Muscle of leg (tissue), 11 donors: ENCODE data around the gene CDK14. TPM values are rescaled to one million over a fixed set of nuclear protein-coding genes. Genes with fewer than 3 reads are reported as not detected.

Experiments
- DNase-seq: peaks from one replicate; pipeline ENCODE4 v3.0.0; 2013
- H3K27ac ChIP-seq: one replicate; pipeline ENCODE4 v1.5.1; 2013; ENCODE audit warnings: mild to moderate bottlenecking, low read length, control low read depth
- H3K27me3 ChIP-seq: one replicate; pipeline ENCODE4 v1.6.1; 2013; ENCODE audit warnings: low read length; ENCODE audit not compliant: control insufficient read depth, insufficient read depth
- H3K36me3 ChIP-seq: one replicate; pipeline ENCODE4 v1.6.1; 2013; ENCODE audit warnings: low read length; ENCODE audit not compliant: control insufficient read depth, insufficient read depth
- H3K4me1 ChIP-seq: one replicate; pipeline ENCODE4 v1.6.1; 2013; ENCODE audit warnings: low read length; ENCODE audit not compliant: control insufficient read depth, insufficient read depth
- H3K4me3 ChIP-seq: one replicate; pipeline ENCODE4 v1.5.1; 2013; ENCODE audit warnings: low read length, control low read depth
- H3K9me3 ChIP-seq: replicated peaks from 2 replicates; pipeline ENCODE4 v1.6.1; 2013; ENCODE audit warnings: low read depth, low read length; ENCODE audit not compliant: control insufficient read depth
- WGBS: methylation state at CpG from one replicate; pipeline ENCODE4 v1.1.5; 2013; ENCODE audit warnings: missing lambda C conversion rate; ENCODE audit not compliant: insufficient coverage; 5-methylcytosine and 5-hydroxymethylcytosine counted together
- polyA plus RNA-seq, 8 donors: library from polyadenylated mRNA; unstranded; fragments of 120-200 nt; gene quantifications; one replicate each; pipeline versions ENCODE4 v1.2.1 to v1.2.3, GENCODE V29; 2013; ENCODE audit warnings: inconsistent platforms in 1 of 8, low replicate concordance in 1 of 8; ENCODE audit not compliant: insufficient read length in 8 of 8, insufficient read depth in 1 of 8
- total RNA-seq: library from RNA; stranded (reverse); fragments of 120-200 nt; gene quantifications from one replicate; pipeline ENCODE4 v1.2.4, GENCODE V29; 2013

The CDK14 gene
- total and polyA plus RNA-seq, 9 donors, result 14.9 to 36.7 (median 21.3) TPM

DNA sequence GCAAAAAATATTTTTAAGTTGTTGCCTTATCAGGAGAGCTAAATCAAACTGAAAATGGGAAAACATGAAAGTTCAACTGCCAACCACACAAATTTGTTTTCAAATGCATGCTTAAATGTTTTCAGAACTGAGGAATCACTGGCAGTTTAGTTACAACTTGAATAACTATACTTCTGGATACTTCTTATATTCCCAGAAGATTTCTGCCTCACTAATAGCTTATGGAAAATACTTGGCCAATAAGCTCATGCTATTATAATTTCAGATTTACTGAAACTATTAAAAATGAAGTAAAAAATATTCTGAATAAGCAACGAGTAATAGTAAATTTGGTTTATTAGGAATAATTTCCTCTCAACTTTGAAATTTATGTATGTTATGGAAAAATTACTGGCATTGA is 222.2 kb downstream of the CDK14 start:
- H3K36me3 ChIP-seq, result no peaks in the 10 kb centered on the region
- DNase-seq, result peak; percentile 61
- H3K27me3 ChIP-seq, result no peaks in the 10 kb centered on the region
- H3K27ac ChIP-seq, result peak overlapping the region; percentile 65
- no peak overlapping the region for H3K4me3 ChIP-seq
- H3K4me1 ChIP-seq, result peaks cover 3% of the 10 kb centered on the region
- no peaks in the 10 kb centered on the region for H3K9me3 ChIP-seq
- no CpG with 5 or more reads among the region's 1 CpG for WGBS

GRCh38 chr7:90821961-90822620 is 226.0 kb downstream of the CDK14 start:
- Histone ChIP-seq H3K9me3 (no peaks in the 10 kb centered on the region), H3K27ac (no peak overlapping the region), H3K36me3 (no peaks in the 10 kb centered on the region), H3K4me1 (peaks cover 3% of the 10 kb centered on the region), H3K27me3 (no peaks in the 10 kb centered on the region), H3K4me3 (no peak overlapping the region)
- WGBS, result no CpG with 5 or more reads among the region's 4 CpGs
- no peak for DNase-seq

DNA sequence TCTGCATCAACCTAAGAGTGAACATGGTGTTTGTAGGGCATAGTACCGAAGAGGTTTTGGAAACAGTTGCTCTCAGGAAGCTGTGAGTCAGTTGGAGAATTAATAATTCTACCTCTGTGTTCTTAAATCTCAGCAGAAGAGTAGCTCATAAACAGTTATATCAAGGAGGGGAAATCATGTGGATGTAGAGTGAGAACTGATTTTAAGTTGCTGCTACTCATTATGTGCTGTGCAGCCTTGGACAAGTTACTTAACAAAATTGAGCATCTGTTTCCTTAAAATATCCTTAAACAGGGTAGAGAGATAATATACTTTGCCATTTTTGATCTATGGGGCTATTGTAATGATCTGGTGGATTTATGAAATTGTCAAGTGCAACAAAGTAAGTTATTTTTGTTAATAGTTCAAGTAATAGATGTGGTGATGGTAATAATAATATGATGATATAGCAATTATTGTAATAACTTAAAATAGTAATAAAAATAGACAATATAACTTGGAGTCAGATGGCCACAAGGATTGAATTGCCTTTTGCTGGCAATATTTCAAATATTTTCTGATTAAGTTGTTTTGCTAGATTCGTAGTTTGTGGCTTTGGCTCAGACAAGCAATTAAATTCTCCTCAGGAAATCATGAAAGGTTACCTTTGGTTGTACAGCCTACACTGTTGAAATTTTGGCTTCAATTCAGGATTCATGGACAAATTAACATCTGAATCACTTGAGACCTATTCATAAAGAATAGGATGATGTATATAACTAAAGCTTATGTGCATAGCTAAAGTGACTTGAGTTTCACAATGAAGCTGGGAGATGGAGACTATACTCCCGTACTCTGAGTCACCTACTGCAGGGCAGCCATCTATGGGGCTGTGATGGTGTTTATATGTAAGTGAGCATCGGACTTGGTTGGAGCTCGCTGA is 228.5 kb downstream of the CDK14 start:
- peak; percentile 24 for DNase-seq
- 71% methylated on average over 1 of the region's 5 CpGs for WGBS

DNA sequence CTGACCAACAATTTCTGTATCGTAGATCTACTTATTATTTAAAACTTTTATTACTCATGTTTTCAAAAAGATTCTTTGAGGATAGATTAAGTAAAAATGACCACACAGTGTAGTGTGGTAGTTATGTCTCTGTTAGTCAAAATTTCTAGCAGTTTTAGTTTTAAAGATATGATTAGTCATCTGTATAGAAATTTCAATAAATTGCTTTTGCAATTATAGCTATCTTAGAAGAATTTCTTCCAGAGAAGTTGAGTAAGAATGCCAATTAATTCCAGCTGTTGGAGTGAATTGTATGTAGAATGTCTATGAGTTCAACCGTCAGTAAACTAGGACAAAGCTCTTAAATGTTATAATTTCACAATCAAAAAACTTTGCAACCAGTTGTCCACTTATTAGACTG is 229.7 kb downstream of the CDK14 start:
- no peak overlapping the region for H3K4me3 ChIP-seq
- H3K27me3 ChIP-seq, result no peaks in the 10 kb centered on the region
- no peak overlapping the region for H3K27ac ChIP-seq
- no CpG with 5 or more reads among the region's 2 CpGs for WGBS
- peak; percentile 79 for DNase-seq
- H3K36me3 ChIP-seq, result no peaks in the 10 kb centered on the region
- peaks cover 5% of the 10 kb centered on the region for H3K9me3 ChIP-seq
- H3K4me1 ChIP-seq, result no peaks in the 10 kb centered on the region

More for the DNA sequence above, 228.5 kb downstream of the CDK14 start:
- no peak overlapping the region for H3K27ac ChIP-seq
- peaks cover 2% of the 10 kb centered on the region for H3K9me3 ChIP-seq
- no peaks in the 10 kb centered on the region for H3K36me3 ChIP-seq
- no peaks in the 10 kb centered on the region for H3K4me1 ChIP-seq
- H3K27me3 ChIP-seq, result no peaks in the 10 kb centered on the region
- no peak overlapping the region for H3K4me3 ChIP-seq

DNA sequence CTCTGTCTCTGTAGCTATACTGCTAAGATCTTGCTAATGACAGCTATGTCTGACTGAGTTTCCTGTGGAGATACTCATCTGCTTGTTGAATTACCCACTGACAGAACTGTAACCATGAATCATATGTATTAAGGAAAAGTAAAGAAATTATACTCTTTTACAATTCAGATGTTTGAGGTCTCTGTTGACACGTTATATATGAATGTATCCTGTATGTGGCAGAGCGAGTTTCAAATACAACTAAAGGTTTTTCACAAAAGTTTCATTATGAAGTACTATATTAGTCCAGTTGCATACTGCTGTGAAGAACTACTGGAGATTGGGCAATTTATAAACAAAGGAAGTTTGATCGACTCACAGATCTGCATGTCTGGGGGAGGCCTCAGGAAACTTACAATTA is 232.5 kb downstream of the CDK14 start:
- Histone ChIP-seq H3K9me3 (peaks cover 5% of the 10 kb centered on the region), H3K27ac (no peak overlapping the region), H3K27me3 (no peaks in the 10 kb centered on the region), H3K4me1 (no peaks in the 10 kb centered on the region), H3K36me3 (no peaks in the 10 kb centered on the region), H3K4me3 (no peak overlapping the region)
- WGBS, result 86% methylated on average over 1 of the region's 3 CpGs
- DNase-seq, result no peak

GRCh38 chr7:90830308-90830707 is 234.2 kb downstream of the CDK14 start:
- no peak for DNase-seq
- 81% methylated on average over 3 of the region's 3 CpGs for WGBS
- H3K27me3 ChIP-seq, result no peaks in the 10 kb centered on the region
- H3K9me3 ChIP-seq, result peaks cover 5% of the 10 kb centered on the region
- H3K4me1 ChIP-seq, result no peaks in the 10 kb centered on the region
- no peak overlapping the region for H3K27ac ChIP-seq
- H3K36me3 ChIP-seq, result no peaks in the 10 kb centered on the region
- H3K4me3 ChIP-seq, result no peak overlapping the region

DNA sequence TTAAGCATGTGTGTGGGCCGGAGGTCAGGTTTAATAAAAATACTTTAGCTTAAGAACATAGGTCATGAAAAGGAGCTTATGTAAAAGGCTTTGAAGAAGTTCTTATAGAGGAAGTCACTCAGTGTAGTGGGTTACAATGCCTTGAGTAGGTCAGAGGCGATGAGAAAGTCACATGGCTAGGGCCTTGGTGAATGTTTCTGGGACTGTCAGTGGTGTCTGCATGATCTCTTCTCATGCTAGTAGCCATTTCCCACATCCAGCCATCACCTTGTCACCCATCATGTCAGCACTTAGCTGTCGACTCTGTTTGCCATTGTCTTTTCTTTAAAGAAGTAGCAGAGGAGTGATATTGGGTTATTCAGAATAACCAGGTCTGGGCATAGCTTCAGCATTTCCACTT is 236.6 kb downstream of the CDK14 start:
- Histone ChIP-seq H3K27me3 (no peaks in the 10 kb centered on the region), H3K27ac (no peak overlapping the region), H3K4me3 (no peak overlapping the region), H3K36me3 (no peaks in the 10 kb centered on the region), H3K4me1 (no peaks in the 10 kb centered on the region), H3K9me3 (peaks cover 5% of the 10 kb centered on the region)
- WGBS, result no CpG with 5 or more reads among the region's 3 CpGs
- no peak for DNase-seq

DNA sequence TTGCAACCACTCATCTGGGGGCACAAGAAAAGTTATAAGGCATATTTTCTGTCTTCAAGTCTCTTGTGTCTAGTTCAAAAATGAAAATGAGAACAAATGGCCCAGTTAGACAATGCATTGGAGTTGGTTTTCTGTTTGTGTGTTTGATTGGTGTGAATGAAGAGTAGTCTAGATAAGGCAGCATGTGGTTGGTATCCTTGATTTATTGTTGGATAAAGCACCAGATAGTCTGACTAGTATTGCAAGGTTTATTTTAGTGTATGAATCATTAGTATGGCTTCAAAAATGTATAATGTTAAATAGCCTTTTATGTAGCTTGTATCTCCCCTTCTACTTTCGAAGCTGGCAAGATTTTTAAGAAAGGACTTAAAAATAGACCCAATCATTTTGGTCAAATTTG is 237.3 kb downstream of the CDK14 start:
- Histone ChIP-seq H3K4me1 (no peaks in the 10 kb centered on the region), H3K27ac (no peak overlapping the region), H3K4me3 (no peak overlapping the region), H3K36me3 (no peaks in the 10 kb centered on the region), H3K9me3 (peaks cover 5% of the 10 kb centered on the region), H3K27me3 (no peaks in the 10 kb centered on the region)
- no peak for DNase-seq
- no CpG with 5 or more reads among the region's 1 CpG for WGBS

- 90% methylated on average over 2 of the region's 2 CpGs for WGBS
- no peak overlapping the region for H3K4me3 ChIP-seq
- peaks cover 8% of the 10 kb centered on the region for H3K9me3 ChIP-seq
- H3K36me3 ChIP-seq, result no peaks in the 10 kb centered on the region
- no peak for DNase-seq
- H3K27ac ChIP-seq, result no peak overlapping the region
- no peaks in the 10 kb centered on the region for H3K27me3 ChIP-seq
- H3K4me1 ChIP-seq, result no peaks in the 10 kb centered on the region
Measured at GRCh38 chr7:90834771-90835170, 238.7 kb downstream of the CDK14 start.

DNA sequence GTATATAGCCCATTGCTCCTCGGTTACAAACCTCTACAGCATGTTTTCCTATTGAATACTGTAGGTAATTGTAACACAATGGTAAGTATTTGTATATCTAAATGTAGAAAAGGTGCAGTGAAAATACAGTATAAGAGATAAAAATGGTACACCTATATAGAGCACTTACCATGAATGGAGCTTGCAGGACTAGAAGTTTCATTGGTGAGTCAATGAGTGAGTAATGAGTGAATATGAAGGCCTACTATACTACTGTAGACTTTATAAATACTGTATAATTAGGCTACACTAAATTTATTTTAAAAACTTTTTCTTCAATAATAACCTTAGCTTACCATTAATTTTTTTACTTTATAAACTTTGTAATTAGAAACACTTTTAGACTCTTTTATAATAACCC is 239.7 kb downstream of the CDK14 start:
- Histone ChIP-seq H3K27ac (no peak overlapping the region), H3K36me3 (no peaks in the 10 kb centered on the region), H3K4me1 (no peaks in the 10 kb centered on the region), H3K9me3 (peaks cover 5% of the 10 kb centered on the region), H3K27me3 (no peaks in the 10 kb centered on the region), H3K4me3 (no peak overlapping the region)
- no peak for DNase-seq
- WGBS, result no CpG with 5 or more reads among the region's 1 CpG
